HG03175 (cell line): Measurements from ENCODE around the gene INPP4B.

Source experiments
- ATAC-seq: cut with Tn5 transposase; IDR thresholded peaks from one replicate; pipeline ENCODE4 v1.9.1; 2021; ENCODE audit warnings: mild to moderate bottlenecking, moderate library complexity; ENCODE audit not compliant: unreplicated experiment

INPP4B gene

DNA sequence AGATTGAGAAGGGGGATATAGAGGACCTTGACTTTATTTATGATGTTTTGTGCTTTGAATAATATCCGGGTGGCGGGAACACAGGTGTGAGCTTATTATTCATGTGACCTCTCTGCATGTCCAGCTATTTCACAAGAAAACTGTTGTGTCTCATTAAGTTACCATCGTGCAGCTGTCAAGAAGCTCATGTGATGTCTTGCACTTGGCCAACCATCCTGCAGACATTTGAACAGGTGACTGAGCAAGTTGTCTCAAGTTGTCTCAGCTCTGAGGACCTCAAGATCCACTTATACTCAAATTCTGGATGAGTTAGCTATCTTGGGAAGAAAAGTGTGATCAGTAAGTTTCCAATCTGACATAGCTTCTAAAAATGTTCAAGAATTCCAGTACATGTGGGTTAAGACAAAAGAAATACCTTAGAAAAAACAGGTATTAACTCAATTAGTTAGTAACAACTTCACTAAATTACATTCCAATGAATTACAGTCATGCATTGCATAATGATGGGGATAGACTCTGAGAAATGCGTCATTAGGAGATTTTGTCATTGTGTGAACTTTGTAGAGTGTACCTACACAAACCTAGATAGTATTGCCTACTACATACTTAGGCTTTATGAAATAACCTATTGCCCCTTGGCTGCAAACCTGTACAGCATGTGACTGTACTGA, 462.2 kb downstream of the INPP4B start:
- ATAC-seq, result no peak

DNA sequence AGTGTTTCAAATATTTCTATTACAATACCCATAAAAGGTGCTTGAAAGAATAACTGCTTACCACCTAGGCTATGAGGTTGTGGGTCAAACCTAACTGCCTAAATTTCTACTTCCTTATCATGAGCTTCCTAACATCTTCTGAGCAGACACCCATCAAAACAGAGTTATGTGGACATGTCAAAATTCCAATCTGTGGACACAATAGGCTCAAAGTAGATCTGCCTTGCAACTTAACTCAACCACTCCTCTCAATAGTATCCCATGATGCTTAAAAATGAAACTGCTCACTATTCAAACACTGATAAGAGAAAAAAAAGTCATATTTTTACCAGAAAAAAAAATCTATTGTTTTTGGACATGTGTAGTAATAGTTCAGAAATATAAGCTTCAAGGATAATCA, 462.7 kb downstream of the INPP4B start:
- ATAC-seq, result no peak

DNA sequence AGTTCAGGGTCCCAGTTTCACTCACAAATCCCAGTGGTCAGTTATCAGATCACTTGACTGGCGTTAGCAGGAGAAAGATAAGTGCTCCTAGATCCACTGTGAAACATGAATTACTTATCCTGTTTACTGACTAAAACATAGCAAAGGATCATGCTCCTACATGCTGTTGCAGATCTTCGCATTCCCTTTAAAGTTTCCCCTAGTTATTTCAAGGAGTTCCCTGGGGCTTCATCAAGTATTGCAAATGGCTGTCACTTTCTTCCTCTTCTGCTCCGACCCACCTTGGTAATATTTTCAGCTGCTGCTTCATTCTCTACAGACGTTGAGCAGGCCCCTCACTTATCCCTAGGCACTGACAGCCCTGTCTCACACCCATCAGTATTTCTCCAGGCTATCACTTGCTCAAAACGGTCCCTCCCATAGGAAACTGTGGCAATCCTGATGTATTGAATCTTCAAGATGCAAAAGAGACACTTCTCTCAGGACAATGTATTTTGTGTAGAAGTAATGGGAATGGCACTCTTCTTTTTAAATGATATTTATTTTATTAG, 466.0 kb downstream of the INPP4B start:
- ATAC-seq, result no peak

DNA sequence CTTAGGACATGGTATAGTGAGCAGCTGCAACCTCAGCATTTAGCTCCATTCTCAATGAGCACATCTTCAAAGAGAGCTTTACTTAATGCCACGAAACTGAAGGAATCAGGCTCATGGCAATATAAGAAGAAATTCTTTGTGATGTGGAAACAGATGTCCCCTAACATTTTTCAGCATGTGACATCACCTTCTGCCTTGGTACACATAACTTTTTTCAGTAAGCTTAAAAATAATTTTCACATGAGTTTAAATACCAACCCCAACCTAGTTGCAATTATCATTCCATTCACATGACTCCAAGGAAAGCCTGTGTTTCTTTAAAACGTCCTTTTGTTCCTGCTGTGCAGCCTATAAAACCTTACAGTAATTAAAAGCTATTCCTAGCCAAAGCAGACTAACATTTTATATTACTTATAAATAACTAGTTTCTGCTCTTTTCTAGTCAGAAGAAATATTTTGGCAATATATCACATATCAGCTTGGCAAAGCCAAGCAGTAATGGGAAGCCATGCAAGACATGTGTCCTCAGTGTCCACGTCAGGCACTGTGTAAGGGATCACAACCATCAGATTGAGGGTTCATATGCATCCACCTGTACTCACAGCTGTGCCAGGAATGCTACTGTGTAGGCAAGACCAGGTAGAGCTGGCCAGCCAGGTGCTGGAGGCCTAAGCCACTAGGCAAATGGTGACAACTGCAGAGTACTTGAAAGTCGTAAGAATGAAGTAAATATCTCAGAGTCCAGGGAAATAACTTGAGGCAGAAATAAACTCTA, 466.6 kb downstream of the INPP4B start:
- no peak for ATAC-seq

DNA sequence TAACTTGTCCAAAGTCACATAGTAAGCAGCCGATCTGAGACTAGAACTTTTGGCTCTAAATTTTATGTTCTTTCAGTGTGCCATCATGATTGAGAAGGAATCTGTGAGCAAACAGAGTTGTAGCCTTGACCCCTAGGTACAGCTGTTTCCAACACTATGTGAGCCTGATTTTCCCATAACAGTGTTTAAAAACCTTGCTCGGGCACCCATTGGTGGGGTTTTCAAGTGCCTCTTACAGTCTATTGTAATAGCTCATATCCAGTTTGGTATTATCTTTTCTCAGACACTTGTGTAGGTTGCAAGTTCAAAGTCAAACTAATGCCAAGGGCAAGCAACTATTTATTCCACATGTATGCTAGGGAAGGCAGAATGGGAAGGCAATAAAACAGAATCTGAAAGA, 467.9 kb downstream of the INPP4B start:
- ATAC-seq, result no peak

DNA sequence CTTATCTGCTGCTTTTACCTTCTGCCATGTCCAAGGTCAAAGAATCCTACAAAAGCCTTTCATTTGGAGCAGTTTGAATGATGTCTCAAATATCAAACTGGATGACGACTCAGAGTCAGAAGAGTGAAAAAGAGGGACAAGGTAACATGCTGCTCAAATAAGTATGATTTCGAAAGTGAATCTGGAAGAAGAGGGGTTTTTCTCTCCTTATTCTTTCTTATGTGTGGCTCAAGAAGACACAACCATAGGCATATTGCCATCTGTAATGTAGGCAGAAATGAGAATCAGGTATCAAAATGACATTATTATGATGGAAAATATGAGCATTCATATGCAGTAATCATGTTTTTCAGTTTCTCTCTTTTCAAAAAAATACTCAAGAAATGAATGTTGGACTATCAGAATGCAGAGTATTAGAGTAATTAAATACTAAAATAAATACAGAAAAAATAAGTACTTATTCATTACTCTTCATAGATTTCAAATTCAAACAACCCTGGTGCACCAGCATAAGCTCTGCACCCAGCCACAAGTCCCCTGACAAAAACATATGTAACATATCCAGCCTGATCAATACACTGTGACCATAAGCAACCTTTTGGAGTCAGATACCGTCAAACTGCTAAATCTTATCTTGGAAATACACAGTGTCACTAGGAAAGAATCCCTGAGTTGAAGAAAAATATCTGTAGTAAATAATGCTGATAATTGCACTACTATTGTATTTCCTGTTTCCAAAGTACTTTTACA, 468.6 kb downstream of the INPP4B start:
- no peak for ATAC-seq

DNA sequence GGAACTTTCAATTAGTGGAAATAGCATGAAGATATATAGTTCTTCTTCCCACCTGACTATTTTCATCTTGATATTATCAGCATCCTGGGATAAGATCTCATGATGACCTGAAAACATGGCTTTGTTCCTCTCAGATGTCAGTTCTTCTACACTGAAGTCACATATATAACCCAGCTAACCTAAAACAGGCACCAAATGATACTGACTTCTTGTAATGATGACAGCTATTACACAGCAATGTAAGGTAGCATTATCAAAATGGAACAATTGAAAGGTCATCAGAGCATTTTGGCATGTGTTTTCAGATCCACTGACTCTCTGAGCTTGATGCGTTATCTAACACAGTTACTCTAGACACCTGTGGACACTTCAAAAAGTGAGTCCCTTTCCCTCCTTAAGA, 469.9 kb downstream of the INPP4B start:
- no peak for ATAC-seq

DNA sequence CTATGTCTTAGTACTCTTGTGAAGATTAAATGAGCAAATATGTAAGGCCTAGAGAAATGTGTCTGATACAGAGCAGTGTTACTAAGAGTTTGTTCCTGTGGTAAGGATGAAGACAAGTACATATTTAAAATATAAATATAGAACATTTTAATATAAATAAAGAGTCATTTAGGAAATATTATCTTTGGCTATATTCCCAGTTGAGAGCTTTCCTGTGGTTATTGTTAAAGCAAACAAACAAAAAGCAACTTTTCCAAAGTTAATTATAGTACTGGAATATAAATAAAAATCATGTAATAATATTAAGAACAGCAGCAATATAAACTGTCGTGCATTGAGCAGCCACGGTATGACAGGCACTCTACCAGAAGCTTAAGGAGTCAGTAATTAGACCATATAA, 472.5 kb downstream of the INPP4B start:
- no peak for ATAC-seq

DNA sequence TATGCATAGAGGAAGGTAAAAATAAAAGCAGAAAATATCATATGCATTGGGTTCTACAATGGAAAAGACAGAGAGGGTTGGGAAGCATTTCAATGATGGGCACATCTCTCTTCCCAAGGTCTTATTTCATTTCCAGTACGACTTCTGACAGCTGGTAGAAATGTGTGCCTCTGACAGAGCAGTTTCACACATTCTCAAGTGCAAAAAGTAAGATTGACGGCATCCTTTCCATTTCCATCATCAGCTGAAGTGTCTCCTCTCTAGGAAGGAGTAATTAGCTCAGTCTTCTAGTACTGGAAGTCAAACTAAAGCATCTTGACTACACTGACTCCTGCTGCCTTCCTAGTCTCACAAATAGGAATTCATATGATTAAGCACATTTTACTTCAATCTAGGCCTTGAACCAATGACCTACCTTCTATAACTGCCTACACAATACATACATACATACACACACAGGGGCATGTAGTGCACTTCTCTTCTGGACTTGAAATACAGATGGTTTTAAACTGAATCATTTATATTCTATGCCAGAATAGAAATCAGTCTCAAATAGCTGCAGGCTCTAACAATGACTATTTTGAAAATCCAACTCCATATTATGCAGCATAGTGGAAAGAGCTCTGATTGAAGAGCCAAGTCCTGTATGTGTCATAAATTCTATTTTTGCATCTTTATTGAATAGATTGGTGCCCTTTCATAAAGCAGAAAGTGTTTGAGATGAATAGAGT, 473.4 kb downstream of the INPP4B start:
- ATAC-seq, result no peak

DNA sequence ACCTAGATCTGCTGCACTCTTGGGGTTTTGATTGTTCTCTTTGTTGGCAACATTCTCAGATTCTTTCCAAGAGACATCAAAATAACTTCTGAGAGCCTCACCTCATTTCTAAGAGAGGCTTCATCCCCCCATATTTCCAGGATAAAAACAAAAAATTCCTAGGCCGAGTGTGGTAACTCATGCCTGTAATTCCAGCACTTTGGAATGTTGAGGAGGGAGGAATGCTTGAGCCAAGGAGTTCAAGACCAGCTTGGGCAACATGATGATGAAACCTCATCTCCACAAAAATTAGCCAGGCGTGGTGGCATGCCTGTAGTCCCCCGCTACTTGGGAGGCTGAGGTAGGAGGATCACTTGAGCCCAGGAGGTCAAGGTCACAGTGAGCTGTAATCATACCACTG, 477.0 kb downstream of the INPP4B start:
- no peak for ATAC-seq

DNA sequence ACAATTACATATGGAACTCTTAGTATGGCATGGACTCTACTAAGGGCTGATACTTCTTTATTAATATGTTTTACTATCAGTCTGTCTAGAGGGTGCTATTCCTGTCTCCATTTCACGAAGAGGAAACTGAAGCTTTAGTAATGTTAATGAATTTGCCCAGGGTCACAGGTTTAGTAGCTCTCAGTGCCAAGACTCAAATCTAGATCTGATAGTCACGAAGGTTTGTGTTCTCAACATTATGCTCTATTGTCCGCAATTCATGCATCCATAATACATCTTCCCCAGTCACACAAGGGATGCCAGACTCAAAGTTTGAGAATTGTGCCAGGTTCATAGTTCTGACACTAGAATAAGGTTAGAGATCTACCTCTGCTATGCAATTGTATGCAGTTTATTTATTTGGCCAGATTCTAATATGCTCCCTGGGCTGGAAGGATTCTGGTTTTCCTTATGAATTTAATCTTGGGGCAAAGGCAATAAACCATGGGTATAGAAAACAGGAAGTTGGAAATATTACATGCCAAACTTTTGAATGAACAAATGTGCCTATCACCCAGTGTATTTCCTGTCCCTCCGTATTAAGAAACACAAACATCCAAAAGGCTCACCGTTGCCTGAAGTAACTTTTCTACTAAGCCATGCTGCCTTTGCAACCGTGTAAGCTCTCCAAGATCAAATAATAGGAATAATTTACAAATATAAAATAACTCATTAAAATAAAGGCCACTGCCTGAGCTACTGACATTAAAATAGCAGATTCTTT, 478.5 kb downstream of the INPP4B start:
- no peak for ATAC-seq

DNA sequence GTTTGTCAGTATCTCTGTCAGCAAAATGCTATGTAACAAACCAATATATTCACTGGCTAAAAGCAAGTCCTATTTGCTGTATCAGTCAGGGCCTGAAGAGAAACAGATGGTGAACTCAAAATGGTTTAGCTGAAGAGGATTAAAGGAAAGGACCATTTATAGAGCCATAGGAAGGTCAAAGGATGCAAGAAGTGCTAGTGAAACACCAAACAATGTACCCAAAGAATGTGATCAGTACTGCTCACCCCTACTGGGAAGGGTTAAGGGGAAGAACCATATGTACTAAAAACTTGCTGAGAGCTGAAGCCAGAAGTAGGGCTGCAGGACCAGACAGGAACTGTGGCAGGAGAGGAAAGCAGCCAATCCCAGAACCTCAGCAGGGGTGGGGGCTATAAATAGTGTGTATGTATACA, 479.3 kb downstream of the INPP4B start:
- ATAC-seq, result no peak

DNA sequence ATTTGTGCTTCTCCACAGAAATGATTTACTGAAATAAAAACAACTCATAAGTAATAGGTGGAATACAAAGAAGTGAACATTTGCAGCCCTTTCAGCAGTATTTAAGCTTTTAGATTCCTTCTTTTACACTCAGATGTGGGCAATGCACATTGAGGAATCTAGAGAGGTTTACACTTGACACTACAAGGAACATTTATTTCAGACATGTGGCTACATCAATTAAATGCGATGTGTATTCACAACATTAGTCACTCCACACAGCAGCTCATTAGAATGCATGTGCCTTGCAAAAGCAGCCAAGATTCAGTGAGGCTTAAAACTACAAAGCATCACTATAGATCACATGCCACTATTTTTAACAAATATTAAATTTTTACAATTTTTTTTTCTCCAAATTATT, 480.7 kb downstream of the INPP4B start:
- ATAC-seq, result no peak

DNA sequence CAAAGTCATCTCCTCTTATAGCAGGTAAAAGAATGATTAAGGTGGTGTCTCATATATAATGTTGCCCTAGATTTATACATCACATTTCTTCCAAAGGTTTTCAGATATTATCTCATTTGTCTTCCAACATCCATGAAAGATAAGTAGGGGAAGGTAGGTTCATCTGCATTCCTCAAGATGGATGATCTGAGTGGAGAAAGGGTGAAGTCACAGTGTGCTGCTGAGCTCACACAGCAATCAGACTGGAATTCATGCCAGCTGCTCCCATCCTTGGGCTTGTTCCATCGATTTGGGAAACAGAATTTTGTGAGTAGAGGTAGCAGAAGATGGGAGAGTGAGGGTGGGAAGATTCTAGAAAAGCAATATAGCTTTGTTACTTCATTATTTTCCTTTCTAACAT, 482.4 kb downstream of the INPP4B start:
- ATAC-seq, result no peak

DNA sequence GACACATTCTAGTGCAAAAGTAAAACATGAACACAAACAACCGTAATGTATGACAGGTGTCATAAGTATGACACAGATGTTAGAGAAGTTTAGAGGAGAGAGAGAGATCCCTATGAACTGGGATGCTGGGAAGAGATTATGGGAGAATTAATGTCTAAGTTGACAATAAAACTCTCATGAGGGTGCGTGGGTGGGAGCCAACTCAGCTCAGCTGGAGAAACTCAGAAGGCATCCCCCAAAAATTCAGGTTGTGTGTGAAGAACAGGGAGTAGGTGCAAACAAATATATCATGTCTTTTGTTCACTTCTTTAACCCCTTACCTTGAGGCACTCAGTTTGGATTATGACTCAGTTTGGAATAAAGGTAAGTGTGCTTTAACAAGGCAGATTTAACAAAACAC, 484.1 kb downstream of the INPP4B start:
- ATAC-seq, result no peak

DNA sequence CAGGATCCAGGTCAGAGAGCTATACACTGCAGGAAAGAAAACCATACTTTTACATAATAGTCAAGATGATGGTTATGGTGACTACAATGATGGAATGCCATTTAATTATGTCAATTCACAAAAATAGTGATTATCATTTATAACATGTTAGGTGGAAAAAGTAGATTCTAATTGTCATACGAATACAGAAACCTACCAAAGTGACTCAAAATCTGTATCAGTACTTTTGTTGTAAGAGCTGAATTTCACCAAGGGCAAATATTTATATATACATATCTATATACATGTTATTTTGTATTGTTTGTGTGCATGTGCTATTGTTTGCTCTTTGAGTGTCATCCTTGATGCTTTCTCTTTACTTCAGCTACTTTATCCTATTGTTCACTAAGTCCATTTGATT, 485.4 kb downstream of the INPP4B start:
- ATAC-seq, result no peak

DNA sequence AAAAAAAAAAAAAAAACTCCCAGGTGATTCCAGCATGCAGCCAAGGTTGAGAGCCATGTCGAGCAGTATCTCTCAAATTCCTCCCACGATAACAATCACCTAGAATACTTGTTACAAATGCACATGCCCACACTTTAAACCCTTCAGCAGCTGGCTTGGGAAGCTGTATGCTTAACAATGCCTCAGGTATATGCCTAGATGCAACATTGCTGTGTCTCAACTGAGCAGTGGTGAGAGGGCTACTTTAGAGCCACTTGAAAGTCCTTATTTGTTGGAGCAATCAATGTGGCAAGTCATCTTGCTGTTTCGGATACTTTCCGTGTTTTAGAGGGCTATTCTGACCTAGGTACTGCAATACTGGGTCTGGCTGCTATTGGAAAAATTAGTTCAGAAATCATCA, 487.4 kb downstream of the INPP4B start:
- ATAC-seq, result no peak

DNA sequence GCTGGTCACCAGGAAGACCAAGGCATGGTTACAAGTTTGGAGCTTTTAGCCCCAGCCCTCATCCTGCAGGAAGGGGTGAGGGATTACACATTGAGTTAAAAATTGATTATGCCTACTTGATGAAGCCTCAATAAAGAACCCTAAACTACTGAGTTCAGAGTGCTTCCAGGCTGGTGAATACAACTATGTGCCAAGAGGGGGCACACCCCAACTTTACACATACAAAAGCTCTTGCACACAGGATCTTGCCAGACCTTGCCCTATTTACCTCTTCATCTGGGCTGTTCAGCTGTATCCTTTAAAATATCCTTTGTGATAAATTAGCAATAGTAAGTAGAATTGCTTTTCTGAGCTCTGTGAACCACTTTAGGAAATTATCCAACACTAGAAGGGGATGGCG, 489.3 kb downstream of the INPP4B start:
- ATAC-seq, result no peak

DNA sequence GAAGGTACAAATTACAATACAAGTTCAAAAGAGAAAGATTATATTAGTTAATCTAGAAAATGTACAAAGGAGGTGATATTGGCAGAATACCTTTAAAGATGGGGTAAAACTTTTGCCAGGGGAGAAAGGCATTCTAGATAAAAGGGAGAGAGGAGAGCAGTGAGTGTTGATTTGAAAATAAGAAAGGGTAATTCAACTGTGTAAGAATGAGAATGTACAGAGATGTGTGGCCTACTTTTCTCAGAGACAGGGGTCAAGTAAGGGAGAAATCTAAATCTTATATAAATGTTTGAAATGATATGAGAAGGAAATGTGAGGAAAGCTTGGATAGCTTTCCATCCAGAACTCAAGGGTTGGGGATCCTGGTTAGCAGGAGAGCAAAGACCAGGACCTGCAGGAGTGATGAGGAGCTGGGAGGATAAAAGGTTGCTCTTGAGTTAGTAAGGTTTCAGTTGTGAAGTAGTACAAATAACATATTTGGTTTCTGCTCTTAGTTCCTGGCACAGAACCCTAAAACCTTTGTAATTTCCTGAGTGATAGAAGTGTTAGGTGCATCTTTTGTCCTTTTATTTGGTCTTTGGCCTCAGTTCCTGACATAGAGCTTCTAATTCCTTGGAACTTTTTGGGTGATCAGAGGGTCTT, 489.9 kb downstream of the INPP4B start:
- ATAC-seq, result no peak

DNA sequence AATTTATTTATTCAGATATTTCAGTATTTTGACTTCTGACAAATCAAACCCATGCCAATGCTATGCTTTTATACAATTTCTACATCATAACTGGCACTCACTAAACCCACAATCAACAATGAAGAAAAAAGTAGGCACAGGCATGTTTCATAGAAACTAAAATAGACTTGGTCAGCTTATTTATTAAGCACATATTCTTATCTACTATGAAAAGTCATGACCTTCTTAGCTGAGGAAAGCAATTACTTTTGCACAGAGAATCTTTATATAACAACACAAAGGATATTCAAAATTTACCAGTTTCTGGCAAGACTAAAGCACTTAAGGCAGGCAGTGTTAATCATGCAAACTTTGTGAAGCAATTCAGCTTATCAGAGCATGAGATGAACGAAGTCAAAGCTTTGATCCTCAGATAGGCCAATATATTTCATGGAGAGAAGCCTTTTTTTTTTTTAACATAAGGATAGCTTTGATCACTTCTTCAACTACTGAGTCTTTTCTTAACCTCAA, 490.6 kb downstream of the INPP4B start:
- ATAC-seq, result no peak
